ENCODE data around the gene BET1L. TPM values are rescaled to one million over a fixed set of nuclear protein-coding genes. Genes with fewer than 3 reads are reported as not detected.

Gene BET1L
- total and polyA plus RNA-seq, 2 experiments from 2014 or later, result 27.2 to 76.6 TPM

GRCh38 chr11:199782-200181, 7.4 kb downstream of the BET1L start:
- Histone ChIP-seq H3K9me2 (ENCODE audit: insufficient read depth) (no peaks in the 10 kb centered on the region), H4K20me1 (ENCODE audit: insufficient read depth) (no peaks in the 10 kb centered on the region), H3K4me2 (ENCODE audit: unreplicated experiment) (no peak overlapping the region), H3K9me3 (ENCODE audit: low read depth) (no peaks in the 10 kb centered on the region), H3F3A (ENCODE audit: insufficient read depth) (peaks cover 24% of the 10 kb centered on the region; the same call in 1 of the 2 replicates), H3K79me2 (ENCODE audit: insufficient read depth) (peaks cover 31% of the 10 kb centered on the region), H3K9ac (no peak overlapping the region), H3K36me3 (ENCODE audit: low read depth) (peaks cover 6% of the 10 kb centered on the region; the same call in 1 of the 2 replicates), H3K4me3 (no peak overlapping the region), H3K27ac (no peak overlapping the region), H2AFZ (no peak overlapping the region), H3K4me1 (ENCODE audit: insufficient read depth) (no peaks in the 10 kb centered on the region), H3K27me3 (replicated peaks; ENCODE audit: insufficient read depth) (no peaks in the 10 kb centered on the region)
- DNase-seq, result no peak
- WGBS, 2 experiments (ENCODE audit: low coverage in 1 of 2, low lambda C conversion rate in 2 of 2, missing lambda C conversion rate in 2 of 2), result 76 to 80% methylated on average over 6 to 8 of the region's 8 CpGs
- TF ChIP-seq EZH2 (IDR thresholded peaks at IDR 0.05; ENCODE audit: insufficient read depth, poor library complexity, severe bottlenecking) (no peak), EZH2phosphoT487 (IDR thresholded peaks at IDR 0.05; ENCODE audit: insufficient read depth, low read depth) (no peak)
- in situ Hi-C loops (cut with MboI), result no loop called here

- no peaks in the 10 kb centered on the region for H3K4me1 ChIP-seq (ENCODE audit: insufficient read depth)
- H3K4me2 ChIP-seq (ENCODE audit: unreplicated experiment), result no peak overlapping the region
- peaks cover 24% of the 10 kb centered on the region for H3K79me2 ChIP-seq (ENCODE audit: insufficient read depth)
- no peak overlapping the region for H3K4me3 ChIP-seq
- no peak for TF ChIP-seq EZH2 (IDR thresholded peaks at IDR 0.05; ENCODE audit: insufficient read depth, poor library complexity, severe bottlenecking)
- no peak for TF ChIP-seq EZH2phosphoT487 (IDR thresholded peaks at IDR 0.05; ENCODE audit: insufficient read depth, low read depth)
- in situ Hi-C loops (cut with MboI), result no loop called here
- H3K9ac ChIP-seq, result no peak overlapping the region
- no peak for DNase-seq
- no peak overlapping the region for H3K27ac ChIP-seq
- H4K20me1 ChIP-seq (ENCODE audit: insufficient read depth), result no peaks in the 10 kb centered on the region
- no peaks in the 10 kb centered on the region for H3K27me3 ChIP-seq (replicated peaks; ENCODE audit: insufficient read depth)
- H3F3A ChIP-seq (ENCODE audit: insufficient read depth), result peaks cover 24% of the 10 kb centered on the region; the same call in 1 of the 2 replicates
- H3K9me3 ChIP-seq (ENCODE audit: low read depth), result no peaks in the 10 kb centered on the region
- no peak overlapping the region for H2AFZ ChIP-seq
- H3K36me3 ChIP-seq (ENCODE audit: low read depth), result peaks cover under 1% of the 10 kb centered on the region; the same call in 1 of the 2 replicates
- WGBS, 2 experiments (ENCODE audit: low coverage in 1 of 2, low lambda C conversion rate in 2 of 2, missing lambda C conversion rate in 2 of 2), result 90 to 92% methylated on average over 13 of the region's 13 CpGs
- H3K9me2 ChIP-seq (ENCODE audit: insufficient read depth), result no peaks in the 10 kb centered on the region
These were observed 8.1 kb downstream of the BET1L start for GRCh38 chr11:199004-199581.

- Histone ChIP-seq H3K27me3 (replicated peaks; ENCODE audit: insufficient read depth) (no peaks in the 10 kb centered on the region), H4K20me1 (ENCODE audit: insufficient read depth) (no peaks in the 10 kb centered on the region), H3K4me3 (no peak overlapping the region), H3K4me2 (ENCODE audit: unreplicated experiment) (no peak overlapping the region), H3K36me3 (ENCODE audit: low read depth) (no peaks in the 10 kb centered on the region; the same call in 1 of the 2 replicates), H3K9me3 (ENCODE audit: low read depth) (no peaks in the 10 kb centered on the region), H3K9me2 (ENCODE audit: insufficient read depth) (no peaks in the 10 kb centered on the region), H3K4me1 (ENCODE audit: insufficient read depth) (no peaks in the 10 kb centered on the region), H3K79me2 (ENCODE audit: insufficient read depth) (peaks cover 17% of the 10 kb centered on the region), H3K9ac (no peak overlapping the region), H3F3A (ENCODE audit: insufficient read depth) (peaks cover 24% of the 10 kb centered on the region; the same call in 1 of the 2 replicates), H3K27ac (no peak overlapping the region), H2AFZ (no peak overlapping the region)
- in situ Hi-C loops (cut with MboI), result no loop called here
- whole genome bisulfite sequencing, 2 experiments (ENCODE audit: low coverage in 1 of 2, low lambda C conversion rate in 2 of 2, missing lambda C conversion rate in 2 of 2), result 64 to 65% methylated on average over 18 to 21 of the region's 21 CpGs
- no peak for DNase-seq
- no peak for TF ChIP-seq EZH2 (IDR thresholded peaks at IDR 0.05; ENCODE audit: insufficient read depth, poor library complexity, severe bottlenecking)
- no peak for TF ChIP-seq EZH2phosphoT487 (IDR thresholded peaks at IDR 0.05; ENCODE audit: insufficient read depth, low read depth)
These were observed 8.9 kb downstream of the BET1L start for GRCh38 chr11:198236-198806.

GRCh38 chr11:197741-198235, 9.4 kb downstream of the BET1L start:
- H3K79me2 ChIP-seq (ENCODE audit: insufficient read depth), result peaks cover 11% of the 10 kb centered on the region
- no peak overlapping the region for H3K4me2 ChIP-seq (ENCODE audit: unreplicated experiment)
- H3K9me3 ChIP-seq (ENCODE audit: low read depth), result no peaks in the 10 kb centered on the region
- no peaks in the 10 kb centered on the region; the same call in 1 of the 2 replicates for H3K36me3 ChIP-seq (ENCODE audit: low read depth)
- no peak overlapping the region for H3K27ac ChIP-seq
- WGBS, 2 experiments (ENCODE audit: low coverage in 1 of 2, low lambda C conversion rate in 2 of 2, missing lambda C conversion rate in 2 of 2), result 62 to 80% methylated on average over 8 to 9 of the region's 9 CpGs
- no peak for DNase-seq
- no peak for TF ChIP-seq EZH2 (IDR thresholded peaks at IDR 0.05; ENCODE audit: insufficient read depth, poor library complexity, severe bottlenecking)
- no peak for TF ChIP-seq EZH2phosphoT487 (IDR thresholded peaks at IDR 0.05; ENCODE audit: insufficient read depth, low read depth)
- no peaks in the 10 kb centered on the region for H3K27me3 ChIP-seq (replicated peaks; ENCODE audit: insufficient read depth)
- no peak overlapping the region for H3K9ac ChIP-seq
- no peak overlapping the region for H2AFZ ChIP-seq
- H3F3A ChIP-seq (ENCODE audit: insufficient read depth), result peaks cover 18% of the 10 kb centered on the region; the same call in 1 of the 2 replicates
- in situ Hi-C loops (cut with MboI), result no loop called here
- no peak overlapping the region for H3K4me3 ChIP-seq
- H3K4me1 ChIP-seq (ENCODE audit: insufficient read depth), result no peaks in the 10 kb centered on the region
- no peaks in the 10 kb centered on the region for H4K20me1 ChIP-seq (ENCODE audit: insufficient read depth)
- H3K9me2 ChIP-seq (ENCODE audit: insufficient read depth), result no peaks in the 10 kb centered on the region

All from GM23248 (cell line).